Activated naive CD4-positive, alpha-beta T cell treated with anti-CD3 and anti-CD28 coated beads, Interleukin-2, amount 50 U/mL, for 16 hours (primary cell): ENCODE measurements around the gene N4BP2.
"Not testable (repeated sequence)": the region's sequence is repeated elsewhere in the genome, so short reads cannot be mapped to it uniquely, and the experiment has no call there.

Source experiments
- DNase-seq: peaks from one replicate; pipeline ENCODE4 v3.0.0-alpha.2; 2020

Gene N4BP2

GRCh38 chr4:40093400-40093799 is 36.8 kb downstream of the N4BP2 start:
- not testable (repeated sequence) for DNase-seq

- no peak for DNase-seq
These were observed 42.4 kb downstream of the N4BP2 start for GRCh38 chr4:40099010-40099409.

GRCh38 chr4:40107150-40107549 is 50.5 kb downstream of the N4BP2 start:
- DNase-seq, result not testable (repeated sequence)

GRCh38 chr4:40112027-40112792 is 55.6 kb downstream of the N4BP2 start:
- DNase-seq, result no peak

- no peak for DNase-seq
These were observed 57.6 kb downstream of the N4BP2 start for GRCh38 chr4:40114206-40114605.

- no peak for DNase-seq
These were observed 62.2 kb downstream of the N4BP2 start for GRCh38 chr4:40118861-40119260.

GRCh38 chr4:40119344-40119743 is 62.7 kb downstream of the N4BP2 start:
- DNase-seq, result no peak

GRCh38 chr4:40121515-40121914 is 64.9 kb downstream of the N4BP2 start:
- DNase-seq, result no peak

- no peak for DNase-seq
These were observed 66.3 kb downstream of the N4BP2 start for GRCh38 chr4:40122941-40123340.

- no peak for DNase-seq
These were observed 68.0 kb downstream of the N4BP2 start for GRCh38 chr4:40124690-40125089.

GRCh38 chr4:40130401-40131036 is 73.9 kb downstream of the N4BP2 start:
- DNase-seq, result no peak

- DNase-seq, result no peak
These were observed 76.2 kb downstream of the N4BP2 start for GRCh38 chr4:40132816-40133215.

- no peak for DNase-seq
These were observed 77.7 kb downstream of the N4BP2 start for GRCh38 chr4:40134206-40134917.

GRCh38 chr4:40136202-40136601 is 79.6 kb downstream of the N4BP2 start:
- DNase-seq, result not testable (repeated sequence)

GRCh38 chr4:40140196-40140595 is 83.5 kb downstream of the N4BP2 start:
- DNase-seq, result no peak

- DNase-seq, result not testable (repeated sequence)
These were observed 83.9 kb downstream of the N4BP2 start for GRCh38 chr4:40140597-40140996.

GRCh38 chr4:40143926-40144508 is 87.4 kb downstream of the N4BP2 start:
- no peak for DNase-seq

GRCh38 chr4:40144716-40145115 is 88.1 kb downstream of the N4BP2 start:
- no peak for DNase-seq

GRCh38 chr4:40147490-40147889 is 90.8 kb downstream of the N4BP2 start:
- DNase-seq, result not testable (repeated sequence)

- DNase-seq, result peak; percentile 68
These were observed 93.3 kb downstream of the N4BP2 start for GRCh38 chr4:40149960-40150385.

GRCh38 chr4:40150932-40151331 is 94.3 kb downstream of the N4BP2 start:
- no peak for DNase-seq

- no peak for DNase-seq
These were observed 96.0 kb downstream of the N4BP2 start for GRCh38 chr4:40152637-40153036.

GRCh38 chr4:40157436-40157835 is 100.8 kb downstream of the N4BP2 start:
- DNase-seq, result no peak
